Duodenal mucosa (tissue), 2 donors: Measurements from ENCODE around the gene MAP4K4.

Source experiments
- H3K27ac ChIP-seq: one replicate; pipeline ENCODE4 v1.7.0; 2013; ENCODE audit warnings: low read depth, low read length
- H3K27me3 ChIP-seq, 2 donors: one replicate each; pipeline ENCODE4 v1.7.0; 2013; ENCODE audit warnings: low read length in 2 of 2, control low read depth in 1 of 2; ENCODE audit not compliant: insufficient read depth in 2 of 2, control insufficient read depth in 1 of 2
- H3K36me3 ChIP-seq, 2 donors: one replicate each; pipeline ENCODE4 v1.7.0; 2013; ENCODE audit warnings: low read length in 2 of 2, control low read depth in 1 of 2; ENCODE audit not compliant: insufficient read depth in 2 of 2, control insufficient read depth in 1 of 2
- H3K4me1 ChIP-seq, 2 donors: one replicate each; pipeline ENCODE4 v1.7.0; 2013; ENCODE audit warnings: low read length in 2 of 2, control low read depth in 1 of 2; ENCODE audit not compliant: insufficient read depth in 2 of 2, control insufficient read depth in 1 of 2
- H3K4me3 ChIP-seq, 2 donors: one replicate each; pipeline ENCODE4 v1.7.0; 2013; ENCODE audit warnings: low read length in 2 of 2, low read depth in 1 of 2
- H3K9ac ChIP-seq, 2 donors: one replicate each; pipeline ENCODE4 v1.7.0; 2013; ENCODE audit warnings: low read length in 2 of 2, low read depth in 1 of 2
- H3K9me3 ChIP-seq, 2 donors: one replicate each; pipeline ENCODE4 v1.7.0; 2013; ENCODE audit warnings: low read length in 2 of 2, control low read depth in 1 of 2; ENCODE audit not compliant: control insufficient read depth in 1 of 2

MAP4K4 gene

GRCh38 chr2:101751875-101752619 is 54.5 kb downstream of the MAP4K4 start:
- H3K9me3 ChIP-seq: no peaks in the 10 kb centered on the region
- H3K4me3 ChIP-seq: no peak overlapping the region
- no peak overlapping the region for H3K27ac ChIP-seq
- peaks cover 0 to 43% of the 10 kb centered on the region in 2 donors for H3K4me1 ChIP-seq
- no peak overlapping the region for H3K9ac ChIP-seq
- H3K36me3 ChIP-seq: no peaks in the 10 kb centered on the region
- H3K27me3 ChIP-seq: no peaks in the 10 kb centered on the region

GRCh38 chr2:101752716-101753616 is 55.5 kb downstream of the MAP4K4 start:
- Histone ChIP-seq H3K27ac (no peak overlapping the region), H3K9ac (no peak overlapping the region), H3K27me3 (no peaks in the 10 kb centered on the region), H3K9me3 (no peaks in the 10 kb centered on the region), H3K4me1 (peaks cover 0 to 34% of the 10 kb centered on the region in 2 donors), H3K4me3 (no peak overlapping the region), H3K36me3 (no peaks in the 10 kb centered on the region)

DNA sequence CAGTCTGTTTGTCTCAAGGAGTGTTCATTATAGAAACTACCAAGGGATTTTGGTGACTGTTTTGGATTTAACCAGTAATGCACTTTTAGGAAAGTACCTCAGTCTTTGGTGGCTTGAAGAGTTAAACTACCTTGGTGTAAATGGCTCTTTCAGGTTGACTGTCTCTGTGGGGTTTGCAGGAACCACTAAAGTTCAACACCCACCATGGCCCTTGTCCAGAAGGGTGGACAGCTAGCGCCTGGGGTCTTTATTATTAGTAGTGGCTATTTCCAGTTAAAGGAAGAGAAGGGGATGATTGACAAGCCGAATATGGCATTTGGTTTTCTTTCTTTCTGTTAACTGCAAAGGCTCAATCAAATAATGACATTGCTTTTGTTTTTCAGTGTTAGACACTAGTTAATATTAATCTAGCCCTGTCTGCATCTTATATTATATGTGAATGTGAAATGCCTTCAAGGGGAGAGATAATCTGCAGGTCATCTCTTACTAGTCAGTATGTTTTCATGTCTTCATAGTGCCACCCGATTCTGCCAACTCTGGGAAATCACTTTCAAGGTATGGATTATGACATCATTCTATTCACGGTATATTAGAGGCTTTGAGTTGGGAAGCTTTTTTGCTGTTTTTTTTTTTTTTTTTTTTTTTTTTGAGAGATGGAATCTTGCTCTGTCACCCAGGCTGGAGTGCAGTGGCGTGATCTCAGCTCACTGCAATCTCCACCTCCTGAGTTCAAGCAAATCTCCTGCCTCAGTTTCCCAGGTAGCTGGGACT is 56.4 kb downstream of the MAP4K4 start:
- H3K36me3 ChIP-seq: no peaks in the 10 kb centered on the region
- no peak overlapping the region for H3K9ac ChIP-seq
- no peaks in the 10 kb centered on the region for H3K27me3 ChIP-seq
- H3K4me3 ChIP-seq: no peak overlapping the region
- H3K27ac ChIP-seq: no peak overlapping the region
- peaks cover 0 to 35% of the 10 kb centered on the region in 2 donors for H3K4me1 ChIP-seq
- no peaks in the 10 kb centered on the region for H3K9me3 ChIP-seq

GRCh38 chr2:101754618-101755017 is 57.1 kb downstream of the MAP4K4 start:
- no peak overlapping the region for H3K4me3 ChIP-seq
- no peaks in the 10 kb centered on the region for H3K36me3 ChIP-seq
- H3K9me3 ChIP-seq: no peaks in the 10 kb centered on the region
- H3K4me1 ChIP-seq: peaks cover 0 to 35% of the 10 kb centered on the region in 2 donors
- H3K27ac ChIP-seq: no peak overlapping the region
- no peak overlapping the region for H3K9ac ChIP-seq
- no peaks in the 10 kb centered on the region for H3K27me3 ChIP-seq

DNA sequence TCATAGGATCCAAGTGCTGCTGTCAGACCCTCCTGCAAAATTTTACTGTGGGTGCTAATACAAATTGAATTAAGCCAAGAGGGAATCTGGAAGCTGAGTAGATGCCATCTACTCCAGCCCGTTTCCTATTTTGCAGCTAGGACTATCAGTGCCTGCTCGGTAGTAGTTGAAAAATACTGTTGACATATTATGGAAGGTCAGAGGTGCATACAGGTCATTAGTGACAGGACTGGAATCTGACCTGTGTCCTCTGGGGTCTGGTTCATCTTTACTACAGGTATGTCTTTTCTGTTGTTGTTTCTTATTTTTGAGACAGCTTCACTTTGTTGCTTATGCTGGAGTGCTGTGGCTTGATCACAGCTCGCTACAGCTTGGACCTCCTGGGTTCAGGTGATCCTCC is 58.8 kb downstream of the MAP4K4 start:
- Histone ChIP-seq H3K9ac (no peak overlapping the region), H3K9me3 (no peaks in the 10 kb centered on the region), H3K4me3 (no peak overlapping the region), H3K27ac (no peak overlapping the region), H3K27me3 (no peaks in the 10 kb centered on the region), H3K36me3 (no peaks in the 10 kb centered on the region), H3K4me1 (peaks cover 0 to 33% of the 10 kb centered on the region in 2 donors)

DNA sequence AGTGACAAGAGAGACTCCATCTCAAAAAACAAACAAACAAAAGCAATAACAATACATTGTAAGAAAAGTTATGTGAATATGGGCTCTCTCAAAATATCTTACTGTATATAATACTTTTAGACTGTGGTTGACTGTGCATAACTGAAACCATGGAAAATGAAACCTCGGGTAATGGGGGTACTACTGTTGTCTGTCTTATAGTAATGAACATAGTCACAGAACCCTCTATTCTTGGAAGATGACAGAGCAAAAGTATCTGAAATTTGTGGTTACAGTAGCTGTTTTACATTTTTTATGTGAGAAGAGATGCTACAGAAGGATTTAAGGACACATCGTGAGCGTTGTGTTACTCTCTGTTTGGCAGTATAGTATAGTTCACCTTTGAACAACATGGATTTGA is 60.5 kb downstream of the MAP4K4 start:
- peak overlapping the region; percentile 5 for H3K27ac ChIP-seq
- no peaks in the 10 kb centered on the region for H3K36me3 ChIP-seq
- peaks cover 0 to 16% of the 10 kb centered on the region in 2 donors for H3K4me1 ChIP-seq
- no peaks in the 10 kb centered on the region for H3K9me3 ChIP-seq
- H3K9ac ChIP-seq: no peak overlapping the region
- H3K4me3 ChIP-seq: no peak overlapping the region
- no peaks in the 10 kb centered on the region for H3K27me3 ChIP-seq

DNA sequence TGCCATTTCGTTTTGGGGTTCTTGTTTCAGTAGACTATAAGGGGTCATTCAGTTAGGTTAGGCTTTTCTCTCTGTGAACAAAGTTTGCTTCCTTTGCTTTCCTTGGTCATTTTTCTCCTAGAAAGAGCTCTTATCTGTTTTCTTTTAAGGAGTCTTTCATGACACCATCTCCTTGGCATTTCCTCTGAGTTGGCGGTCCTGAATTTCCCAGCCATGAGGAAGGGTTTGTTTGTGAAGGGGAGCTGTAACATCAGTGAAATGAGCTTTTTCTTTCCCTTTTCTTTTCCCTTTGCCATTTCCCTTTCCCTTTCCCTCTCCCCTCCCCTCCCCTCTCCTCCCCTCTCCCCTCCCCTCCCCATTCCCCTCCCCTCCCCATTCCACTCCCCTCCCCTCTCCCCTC is 61.7 kb downstream of the MAP4K4 start:
- Histone ChIP-seq H3K27ac (no peak overlapping the region), H3K4me3 (no peak overlapping the region), H3K36me3 (no peaks in the 10 kb centered on the region), H3K27me3 (no peaks in the 10 kb centered on the region), H3K9ac (no peak overlapping the region), H3K9me3 (no peaks in the 10 kb centered on the region), H3K4me1 (peaks cover 0 to 16% of the 10 kb centered on the region in 2 donors)

GRCh38 chr2:101762451-101763171 is 65.1 kb downstream of the MAP4K4 start:
- Histone ChIP-seq H3K4me1 (peaks cover 0 to 14% of the 10 kb centered on the region in 2 donors), H3K36me3 (no peaks in the 10 kb centered on the region), H3K27me3 (no peaks in the 10 kb centered on the region), H3K9ac (no peak overlapping the region), H3K27ac (no peak overlapping the region), H3K4me3 (no peak overlapping the region), H3K9me3 (no peaks in the 10 kb centered on the region)

GRCh38 chr2:101763496-101764333 is 66.2 kb downstream of the MAP4K4 start:
- H3K27ac ChIP-seq: no peak overlapping the region
- no peaks in the 10 kb centered on the region for H3K27me3 ChIP-seq
- H3K9ac ChIP-seq: no peak overlapping the region
- no peaks in the 10 kb centered on the region for H3K9me3 ChIP-seq
- H3K4me3 ChIP-seq: no peak overlapping the region
- H3K4me1 ChIP-seq: peaks cover 0 to 9% of the 10 kb centered on the region in 2 donors
- H3K36me3 ChIP-seq: no peaks in the 10 kb centered on the region
